Body of pancreas (tissue), 4 donors: ENCODE results near the gene TIGAR.
A peak's percentile ranks its signal among the peaks of the same experiment; 100 is the strongest.

Source experiments
- POLR2A ChIP-seq, 3 donors: fragments of 450-650 bp; IDR thresholded peaks; one replicate each; pipeline ENCODE4 v1.6.1; 2016; ENCODE audit warnings: antibody characterized with exemption in 3 of 3, mild to moderate bottlenecking in 2 of 3
- TF ChIP-seq, protein P1 (sequence below), 7 experiments: fragments of 450-650 bp in 4 of 7; fragments of 200-600 bp in 3 of 7; sonication (generic) in 3 of 7; IDR thresholded peaks; one replicate each; pipeline ENCODE4 v1.5.1; 2016 to 2019; ENCODE audit warnings: antibody characterized with exemption in 7 of 7

DNA sequence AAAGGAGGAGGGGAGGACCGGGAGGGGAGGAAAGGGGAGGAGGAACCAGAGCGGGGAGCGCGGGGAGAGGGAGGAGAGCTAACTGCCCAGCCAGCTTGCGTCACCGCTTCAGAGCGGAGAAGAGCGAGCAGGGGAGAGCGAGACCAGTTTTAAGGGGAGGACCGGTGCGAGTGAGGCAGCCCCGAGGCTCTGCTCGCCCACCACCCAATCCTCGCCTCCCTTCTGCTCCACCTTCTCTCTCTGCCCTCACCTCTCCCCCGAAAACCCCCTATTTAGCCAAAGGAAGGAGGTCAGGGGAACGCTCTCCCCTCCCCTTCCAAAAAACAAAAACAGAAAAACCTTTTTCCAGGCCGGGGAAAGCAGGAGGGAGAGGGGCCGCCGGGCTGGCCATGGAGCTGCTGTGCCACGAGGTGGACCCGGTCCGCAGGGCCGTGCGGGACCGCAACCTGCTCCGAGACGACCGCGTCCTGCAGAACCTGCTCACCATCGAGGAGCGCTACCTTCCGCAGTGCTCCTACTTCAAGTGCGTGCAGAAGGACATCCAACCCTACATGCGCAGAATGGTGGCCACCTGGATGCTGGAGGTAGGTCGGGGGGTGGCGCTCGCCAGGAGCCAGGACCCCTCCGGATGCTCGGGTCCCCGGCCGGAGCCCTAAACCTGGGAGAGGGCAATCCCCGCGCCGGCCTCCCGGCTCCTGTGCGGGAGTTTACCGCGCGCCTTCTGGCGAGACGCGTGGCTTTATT is 47.2 kb upstream of the TIGAR start, which contains the start of gene CCND2:
- TF ChIP-seq, protein P1, sequence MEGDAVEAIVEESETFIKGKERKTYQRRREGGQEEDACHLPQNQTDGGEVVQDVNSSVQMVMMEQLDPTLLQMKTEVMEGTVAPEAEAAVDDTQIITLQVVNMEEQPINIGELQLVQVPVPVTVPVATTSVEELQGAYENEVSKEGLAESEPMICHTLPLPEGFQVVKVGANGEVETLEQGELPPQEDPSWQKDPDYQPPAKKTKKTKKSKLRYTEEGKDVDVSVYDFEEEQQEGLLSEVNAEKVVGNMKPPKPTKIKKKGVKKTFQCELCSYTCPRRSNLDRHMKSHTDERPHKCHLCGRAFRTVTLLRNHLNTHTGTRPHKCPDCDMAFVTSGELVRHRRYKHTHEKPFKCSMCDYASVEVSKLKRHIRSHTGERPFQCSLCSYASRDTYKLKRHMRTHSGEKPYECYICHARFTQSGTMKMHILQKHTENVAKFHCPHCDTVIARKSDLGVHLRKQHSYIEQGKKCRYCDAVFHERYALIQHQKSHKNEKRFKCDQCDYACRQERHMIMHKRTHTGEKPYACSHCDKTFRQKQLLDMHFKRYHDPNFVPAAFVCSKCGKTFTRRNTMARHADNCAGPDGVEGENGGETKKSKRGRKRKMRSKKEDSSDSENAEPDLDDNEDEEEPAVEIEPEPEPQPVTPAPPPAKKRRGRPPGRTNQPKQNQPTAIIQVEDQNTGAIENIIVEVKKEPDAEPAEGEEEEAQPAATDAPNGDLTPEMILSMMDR (IDR thresholded peaks at IDR 0.05): no peak
- peak; percentile 81 to 97 (median 96) for TF ChIP-seq POLR2A (IDR thresholded peaks at IDR 0.05)
